ENCODE data around the gene MAGI3. TPM values are rescaled to one million over a fixed set of nuclear protein-coding genes. Genes with fewer than 3 reads are reported as not detected.

The MAGI3 gene
- total and polyA plus RNA-seq, 12 donors = 3.3 to 17.6 (median 11.8) TPM

DNA sequence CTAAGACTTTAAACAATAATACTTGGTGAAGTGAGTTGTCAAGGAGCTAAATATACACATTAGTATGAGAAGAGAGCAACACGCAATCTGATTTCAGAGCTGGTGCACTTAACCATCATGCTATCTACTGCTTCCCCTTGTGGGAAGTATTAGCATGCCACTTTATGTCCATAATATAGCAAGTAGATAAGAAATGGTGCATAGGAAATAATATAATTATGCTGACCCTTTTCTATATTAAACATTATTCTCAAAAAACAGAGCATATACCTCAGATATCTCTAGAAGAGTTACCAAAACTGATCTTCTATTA lies 63.4 kb downstream of the MAGI3 start:
- no peaks in the 10 kb centered on the region for H3K36me3 ChIP-seq (replicated peaks in 1 of 2)
- intact Hi-C loops (cut with DNase I) = no loop called here

DNA sequence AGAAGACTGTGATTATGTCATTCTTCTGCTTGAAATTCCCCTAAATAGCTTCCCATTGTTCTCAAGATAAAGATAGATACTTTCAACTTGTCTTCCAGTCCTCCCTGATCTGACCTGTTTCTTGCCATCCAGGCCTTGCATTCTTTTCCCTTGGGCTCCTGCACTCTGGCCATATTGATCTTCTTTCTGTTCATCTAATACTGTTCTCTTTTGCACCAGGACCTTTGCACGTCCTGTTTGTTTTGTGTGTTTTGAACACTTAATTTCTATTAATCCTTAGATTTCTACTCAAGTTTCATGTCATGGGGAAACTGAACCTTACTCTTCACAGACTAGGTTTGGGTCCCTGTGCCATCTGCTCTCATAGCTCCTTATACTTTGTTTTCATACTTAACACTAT lies 65.1 kb downstream of the MAGI3 start:
- H3K4me1 ChIP-seq (replicated peaks in 1 of 2) = peaks cover 6 to 12% of the 10 kb centered on the region in 2 donors
- H3K4me3 ChIP-seq = no peak overlapping the region
- H3K27me3 ChIP-seq = no peaks in the 10 kb centered on the region
- H3K9me3 ChIP-seq (replicated peaks in 1 of 3) = no peaks in the 10 kb centered on the region
- TF ChIP-seq POLR2A (IDR thresholded peaks at IDR 0.05) = no peak
- TF ChIP-seq, protein P1, sequence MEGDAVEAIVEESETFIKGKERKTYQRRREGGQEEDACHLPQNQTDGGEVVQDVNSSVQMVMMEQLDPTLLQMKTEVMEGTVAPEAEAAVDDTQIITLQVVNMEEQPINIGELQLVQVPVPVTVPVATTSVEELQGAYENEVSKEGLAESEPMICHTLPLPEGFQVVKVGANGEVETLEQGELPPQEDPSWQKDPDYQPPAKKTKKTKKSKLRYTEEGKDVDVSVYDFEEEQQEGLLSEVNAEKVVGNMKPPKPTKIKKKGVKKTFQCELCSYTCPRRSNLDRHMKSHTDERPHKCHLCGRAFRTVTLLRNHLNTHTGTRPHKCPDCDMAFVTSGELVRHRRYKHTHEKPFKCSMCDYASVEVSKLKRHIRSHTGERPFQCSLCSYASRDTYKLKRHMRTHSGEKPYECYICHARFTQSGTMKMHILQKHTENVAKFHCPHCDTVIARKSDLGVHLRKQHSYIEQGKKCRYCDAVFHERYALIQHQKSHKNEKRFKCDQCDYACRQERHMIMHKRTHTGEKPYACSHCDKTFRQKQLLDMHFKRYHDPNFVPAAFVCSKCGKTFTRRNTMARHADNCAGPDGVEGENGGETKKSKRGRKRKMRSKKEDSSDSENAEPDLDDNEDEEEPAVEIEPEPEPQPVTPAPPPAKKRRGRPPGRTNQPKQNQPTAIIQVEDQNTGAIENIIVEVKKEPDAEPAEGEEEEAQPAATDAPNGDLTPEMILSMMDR (IDR thresholded peaks at IDR 0.05) = no peak
- no peaks in the 10 kb centered on the region for H3K36me3 ChIP-seq (replicated peaks in 1 of 2)
- no peak overlapping the region for H3K27ac ChIP-seq
- intact Hi-C loops (cut with DNase I) = no loop called here
- 96 to 100% (median 99%) methylated on average over 1 of the region's 1 CpG for WGBS, 4 donors
- DNase-seq = no peak

More for the DNA sequence above, 63.4 kb downstream of the MAGI3 start:
- Histone ChIP-seq H3K9me3 (replicated peaks in 1 of 3) (no peaks in the 10 kb centered on the region), H3K27ac (no peak overlapping the region), H3K4me1 (replicated peaks in 1 of 2) (peaks cover 6 to 12% of the 10 kb centered on the region in 2 donors), H3K27me3 (no peaks in the 10 kb centered on the region), H3K4me3 (no peak overlapping the region)
- no peak for DNase-seq
- 84 to 96% (median 95%) methylated on average over 1 of the region's 1 CpG for WGBS, 4 donors
- TF ChIP-seq POLR2A (IDR thresholded peaks at IDR 0.05) = no peak
- TF ChIP-seq, protein P1 (IDR thresholded peaks at IDR 0.05) = no peak

DNA sequence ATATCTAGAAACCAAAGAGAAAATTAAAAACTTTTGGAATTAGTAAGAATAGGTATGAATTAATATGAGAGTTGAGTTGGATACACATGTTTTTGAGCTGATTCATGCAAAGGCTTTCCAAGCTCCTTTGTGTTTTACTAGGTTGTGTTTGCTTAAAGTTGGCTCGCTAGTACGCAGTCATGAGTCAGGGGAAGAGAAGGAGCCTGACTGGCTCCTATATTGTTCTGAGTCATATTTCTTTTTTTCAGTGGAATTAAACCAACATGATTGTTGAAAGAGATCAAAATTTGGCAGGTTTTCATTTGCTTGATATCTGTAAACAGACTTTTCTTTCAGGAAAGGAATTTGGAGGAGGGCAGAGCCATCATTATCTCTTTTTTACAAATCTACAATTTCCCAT lies 66.7 kb downstream of the MAGI3 start:
- peak overlapping the region in 4 of 5 donors; percentile 29 to 51 (median 43) for H3K27ac ChIP-seq
- H3K4me3 ChIP-seq = peak overlapping the region in 1 of 4 donors; percentile 33
- no peaks in the 10 kb centered on the region for H3K9me3 ChIP-seq (replicated peaks in 1 of 3)
- TF ChIP-seq POLR2A (IDR thresholded peaks at IDR 0.05) = peak in 1 of 2 donors; percentile 12
- TF ChIP-seq, protein P1 (IDR thresholded peaks at IDR 0.05) = no peak
- WGBS, 4 donors = 31 to 55% (median 44%) methylated on average over 2 of the region's 2 CpGs
- intact Hi-C loops (cut with DNase I) = no loop called here
- H3K36me3 ChIP-seq (replicated peaks in 1 of 2) = no peaks in the 10 kb centered on the region
- peaks cover 6 to 8% of the 10 kb centered on the region in 2 donors for H3K4me1 ChIP-seq (replicated peaks in 1 of 2)
- H3K27me3 ChIP-seq = no peaks in the 10 kb centered on the region
- peak; percentile 40 to 78 (median 70) for DNase-seq

DNA sequence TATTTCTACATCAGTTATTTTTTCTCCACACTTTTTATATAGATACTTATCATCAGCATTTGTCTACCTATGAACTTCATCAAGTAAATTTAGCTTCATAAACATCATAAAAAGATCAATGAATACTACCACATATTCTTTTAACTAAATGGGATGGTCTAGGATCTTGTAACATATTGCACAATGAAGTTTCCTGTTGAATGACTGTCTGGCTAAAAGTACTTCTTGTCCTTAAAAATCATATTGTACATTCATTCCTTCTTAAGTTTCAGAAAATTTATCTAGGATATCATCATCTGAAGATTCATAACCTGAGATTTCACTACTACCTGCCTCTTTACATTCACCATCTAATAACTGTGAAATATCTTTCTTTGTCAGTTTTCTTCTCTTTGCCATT lies 69.0 kb downstream of the MAGI3 start:
- DNase-seq = no peak
- H3K4me1 ChIP-seq (replicated peaks in 1 of 2) = peaks cover 5 to 6% of the 10 kb centered on the region in 2 donors
- no peaks in the 10 kb centered on the region for H3K36me3 ChIP-seq (replicated peaks in 1 of 2)
- no peaks in the 10 kb centered on the region for H3K9me3 ChIP-seq (replicated peaks in 1 of 3)
- TF ChIP-seq, protein P1 (IDR thresholded peaks at IDR 0.05) = no peak
- intact Hi-C loops (cut with DNase I) = no loop called here
- H3K27me3 ChIP-seq = no peaks in the 10 kb centered on the region
- no peak overlapping the region for H3K27ac ChIP-seq
- no peak overlapping the region for H3K4me3 ChIP-seq

Measured in adrenal gland (tissue), 12 donors.